ENCODE results near the gene BMPR1A. TPM values are rescaled to one million over a fixed set of nuclear protein-coding genes. Genes with fewer than 3 reads are reported as not detected.

Gene BMPR1A
- total and polyA plus RNA-seq, 12 donors: 4.4 to 55.9 (median 27.0) TPM

GRCh38 chr10:86817246-86817645 lies 60.8 kb downstream of the BMPR1A start:
- Histone ChIP-seq H3K4me3 (no peak overlapping the region), H3K36me3 (replicated peaks in 1 of 2) (no peaks in the 10 kb centered on the region), H3K27ac (no peak overlapping the region), H3K27me3 (no peaks in the 10 kb centered on the region), H3K9me3 (replicated peaks in 1 of 3) (no peaks in the 10 kb centered on the region), H3K4me1 (replicated peaks in 1 of 2) (peaks cover 15 to 41% of the 10 kb centered on the region in 2 donors)
- DNase-seq: no peak
- no peak for TF ChIP-seq CTCF (IDR thresholded peaks at IDR 0.05)
- no peak for TF ChIP-seq POLR2A (IDR thresholded peaks at IDR 0.05)
- WGBS, 4 donors: 84 to 95% (median 91%) methylated on average over 2 of the region's 2 CpGs
- intact Hi-C loops (cut with DNase I): no loop called here

- Histone ChIP-seq H3K36me3 (replicated peaks in 1 of 2) (no peaks in the 10 kb centered on the region), H3K4me3 (no peak overlapping the region), H3K27ac (no peak overlapping the region), H3K9me3 (replicated peaks in 1 of 3) (no peaks in the 10 kb centered on the region), H3K27me3 (no peaks in the 10 kb centered on the region), H3K4me1 (replicated peaks in 1 of 2) (peaks cover 10 to 20% of the 10 kb centered on the region in 2 donors)
- intact Hi-C loops (cut with DNase I): no loop called here
- no peak for DNase-seq
- WGBS, 4 donors: 77 to 97% (median 82%) methylated on average over 6 of the region's 6 CpGs
- TF ChIP-seq CTCF (IDR thresholded peaks at IDR 0.05) (no peak), POLR2A (IDR thresholded peaks at IDR 0.05) (no peak)
Observed at GRCh38 chr10:86819567-86819966, 63.1 kb downstream of the BMPR1A start.

GRCh38 chr10:86820509-86820908 lies 64.1 kb downstream of the BMPR1A start:
- no peaks in the 10 kb centered on the region for H3K27me3 ChIP-seq
- H3K9me3 ChIP-seq (replicated peaks in 1 of 3): no peaks in the 10 kb centered on the region
- peaks cover under 1 to 11% of the 10 kb centered on the region in 2 donors for H3K4me1 ChIP-seq (replicated peaks in 1 of 2)
- TF ChIP-seq CTCF (IDR thresholded peaks at IDR 0.05) (no peak), POLR2A (IDR thresholded peaks at IDR 0.05) (no peak)
- 89 to 93% (median 91%) methylated on average over 5 of the region's 5 CpGs for WGBS, 4 donors
- H3K4me3 ChIP-seq: no peak overlapping the region
- no peak for DNase-seq
- no peak overlapping the region for H3K27ac ChIP-seq
- intact Hi-C loops (cut with DNase I): no loop called here
- H3K36me3 ChIP-seq (replicated peaks in 1 of 2): no peaks in the 10 kb centered on the region

GRCh38 chr10:86821388-86821999 lies 65.1 kb downstream of the BMPR1A start:
- no peak for TF ChIP-seq CTCF (IDR thresholded peaks at IDR 0.05)
- TF ChIP-seq POLR2A (IDR thresholded peaks at IDR 0.05): no peak
- intact Hi-C loops (cut with DNase I): no loop called here
- Histone ChIP-seq H3K27ac (no peak overlapping the region), H3K4me1 (replicated peaks in 1 of 2) (peaks cover 0 to 3% of the 10 kb centered on the region in 2 donors), H3K4me3 (no peak overlapping the region), H3K27me3 (no peaks in the 10 kb centered on the region), H3K36me3 (replicated peaks in 1 of 2) (no peaks in the 10 kb centered on the region), H3K9me3 (replicated peaks in 1 of 3) (no peaks in the 10 kb centered on the region)
- no peak for DNase-seq
- 65 to 69% (median 67%) methylated on average over 6 of the region's 6 CpGs for WGBS, 4 donors
